Type B pancreatic cell (in vitro differentiated cells): Measurements from ENCODE around the gene EN2. TPM values are rescaled to one million over a fixed set of nuclear protein-coding genes. Genes with fewer than 3 reads are reported as not detected.

Experiments used
- DNase-seq: peaks from one replicate; pipeline ENCODE4 v3.0.0; 2021; ENCODE audit warnings: mixed read lengths; ENCODE audit not compliant: unreplicated experiment; ENCODE audit errors: extremely low spot score
- H3K27ac Mint-ChIP-seq: 2 replicates; pipeline ENCODE4 v1.8.0; 2021; ENCODE audit warnings: mild to moderate bottlenecking, mixed read lengths
- H3K27me3 Mint-ChIP-seq: 2 replicates; pipeline ENCODE4 v1.8.0; 2021; ENCODE audit warnings: mixed read lengths
- H3K36me3 Mint-ChIP-seq: 2 replicates; pipeline ENCODE4 v1.8.0; 2021; ENCODE audit warnings: mixed read lengths
- H3K4me1 Mint-ChIP-seq: one replicate; pipeline ENCODE4 v1.8.0; 2021; ENCODE audit warnings: mixed read lengths; ENCODE audit not compliant: unreplicated experiment
- H3K4me3 Mint-ChIP-seq: 2 replicates; pipeline ENCODE4 v1.8.0; 2021; ENCODE audit warnings: mild to moderate bottlenecking, mixed read lengths
- H3K9me3 Mint-ChIP-seq: 2 replicates; pipeline ENCODE4 v1.8.0; 2021; ENCODE audit warnings: mixed read lengths
- CTCF ChIP-seq: fragments of 200-600 bp; sonication (generic); conservative IDR thresholded peaks from 2 replicates; pipeline ENCODE4 v1.5.0; 2021; ENCODE audit warnings: antibody characterized with exemption, mild to moderate bottlenecking
- total RNA-seq: library from RNA; stranded (reverse); gene quantifications from 2 replicates; pipeline ENCODE4 v1.2.1, GENCODE V29; 2021; ENCODE audit warnings: low replicate concordance

The EN2 gene
- total RNA-seq, 1 donor from 2014 or later = 0.94 TPM

DNA sequence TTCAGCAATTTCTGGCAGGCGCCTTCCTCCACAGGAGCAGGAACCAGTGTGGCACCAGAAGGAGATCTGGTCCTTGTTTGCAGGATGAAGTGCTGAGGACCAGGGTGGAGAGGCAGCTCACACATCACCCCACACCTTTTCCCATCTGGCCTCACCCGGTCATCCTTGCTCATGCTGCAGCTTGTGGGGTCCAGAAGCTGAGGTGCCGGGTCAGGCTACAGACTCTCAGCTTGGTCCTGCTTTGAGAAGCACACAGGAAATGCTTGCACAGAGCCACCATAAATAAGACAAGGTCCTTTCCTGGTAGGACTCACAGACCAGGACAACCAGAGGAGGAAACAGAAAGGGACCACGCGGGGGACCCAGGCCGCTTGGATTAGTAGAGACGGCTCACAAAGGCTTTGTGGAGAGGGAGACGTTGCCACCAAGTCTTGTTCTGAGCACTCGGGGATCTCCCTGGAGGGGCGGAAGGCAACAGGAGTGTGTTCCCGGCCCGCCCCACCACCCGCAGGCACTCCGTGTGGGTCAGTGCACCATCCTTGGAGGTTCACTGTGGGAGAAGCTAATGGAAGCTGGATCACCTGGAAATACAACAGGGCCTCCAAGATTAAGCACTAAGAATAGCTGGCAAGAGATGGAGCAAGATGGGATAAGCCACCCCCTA, 29.6 kb upstream of the EN2 start:
- no peak for DNase-seq
- Mint-ChIP-seq H3K4me3 (no peak overlapping the region), H3K36me3 (no peaks in the 10 kb centered on the region), H3K4me1 (no peaks in the 10 kb centered on the region), H3K27ac (no peak overlapping the region), H3K9me3 (no peaks in the 10 kb centered on the region), H3K27me3 (peaks cover 80% of the 10 kb centered on the region)
- no peak for TF ChIP-seq CTCF

GRCh38 chr7:155429651-155430050, 28.3 kb upstream of the EN2 start:
- Mint-ChIP-seq H3K36me3 (no peaks in the 10 kb centered on the region), H3K4me1 (no peaks in the 10 kb centered on the region), H3K4me3 (no peak overlapping the region), H3K9me3 (no peaks in the 10 kb centered on the region), H3K27me3 (peaks cover 87% of the 10 kb centered on the region), H3K27ac (no peak overlapping the region)
- TF ChIP-seq CTCF = no peak
- no peak for DNase-seq

DNA sequence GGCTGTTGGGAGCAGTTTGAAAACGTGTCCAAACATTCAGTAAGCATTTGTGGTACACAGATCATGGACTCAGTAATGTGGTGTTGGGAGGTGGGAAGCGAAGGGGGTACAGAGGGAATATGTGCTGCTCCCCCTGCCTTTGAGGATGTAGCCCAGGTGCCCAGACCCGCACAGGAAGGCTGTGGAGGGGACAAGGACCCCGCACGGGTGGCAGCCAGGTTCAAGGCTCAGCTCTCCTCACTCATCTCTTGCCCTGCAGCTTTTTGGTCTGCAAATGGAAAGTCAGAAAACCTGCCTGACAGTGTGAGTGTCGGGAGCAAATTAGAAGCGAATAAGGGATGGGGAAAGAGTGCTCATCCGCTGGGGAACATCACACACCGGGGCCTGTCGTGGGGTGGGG, 27.3 kb upstream of the EN2 start:
- no peak for DNase-seq
- Mint-ChIP-seq H3K36me3 (no peaks in the 10 kb centered on the region), H3K4me3 (no peak overlapping the region), H3K27me3 (peaks cover 87% of the 10 kb centered on the region), H3K27ac (no peak overlapping the region), H3K4me1 (no peaks in the 10 kb centered on the region), H3K9me3 (no peaks in the 10 kb centered on the region)
- no peak for TF ChIP-seq CTCF

DNA sequence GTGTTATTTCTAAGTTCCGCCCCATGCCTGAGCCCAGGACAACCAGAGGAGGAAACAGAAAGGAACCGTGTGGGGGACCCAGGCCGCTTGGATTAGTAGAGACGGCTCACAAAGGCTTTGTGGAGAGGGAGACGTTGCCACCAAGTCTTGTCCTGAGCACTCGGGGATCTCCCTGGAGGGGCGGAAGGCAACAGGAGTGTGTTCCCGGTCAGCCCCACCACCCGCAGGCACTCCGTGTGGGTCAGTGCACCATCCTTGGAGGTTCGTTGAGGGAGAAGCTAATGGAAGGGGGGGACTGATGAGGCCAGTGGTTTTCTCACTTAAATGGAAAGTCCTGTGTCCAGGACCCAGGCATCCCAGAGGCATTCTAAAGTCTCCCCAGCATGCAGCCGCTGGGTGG, 26.7 kb upstream of the EN2 start:
- no peak overlapping the region for H3K4me3 Mint-ChIP-seq
- peaks cover 87% of the 10 kb centered on the region for H3K27me3 Mint-ChIP-seq
- no peaks in the 10 kb centered on the region for H3K36me3 Mint-ChIP-seq
- DNase-seq = no peak
- H3K27ac Mint-ChIP-seq = no peak overlapping the region
- no peaks in the 10 kb centered on the region for H3K9me3 Mint-ChIP-seq
- no peaks in the 10 kb centered on the region for H3K4me1 Mint-ChIP-seq
- TF ChIP-seq CTCF = no peak

- Mint-ChIP-seq H3K4me3 (no peak overlapping the region), H3K9me3 (no peaks in the 10 kb centered on the region), H3K27ac (no peak overlapping the region), H3K36me3 (no peaks in the 10 kb centered on the region), H3K4me1 (no peaks in the 10 kb centered on the region), H3K27me3 (peaks cover 88% of the 10 kb centered on the region)
- TF ChIP-seq CTCF = no peak
- no peak for DNase-seq
These were observed 26.2 kb upstream of the EN2 start for GRCh38 chr7:155431711-155432110.

GRCh38 chr7:155435110-155435509, 22.8 kb upstream of the EN2 start:
- Mint-ChIP-seq H3K36me3 (no peaks in the 10 kb centered on the region), H3K27me3 (peaks cover 96% of the 10 kb centered on the region), H3K27ac (no peak overlapping the region), H3K4me3 (no peak overlapping the region), H3K4me1 (no peaks in the 10 kb centered on the region), H3K9me3 (no peaks in the 10 kb centered on the region)
- no peak for DNase-seq
- no peak for TF ChIP-seq CTCF
